ENCODE measurements around the gene TECPR2.
"Not testable (repeated sequence)": the region's sequence is repeated elsewhere in the genome, so short reads cannot be mapped to it uniquely, and the experiment has no call there.

TECPR2 gene

DNA sequence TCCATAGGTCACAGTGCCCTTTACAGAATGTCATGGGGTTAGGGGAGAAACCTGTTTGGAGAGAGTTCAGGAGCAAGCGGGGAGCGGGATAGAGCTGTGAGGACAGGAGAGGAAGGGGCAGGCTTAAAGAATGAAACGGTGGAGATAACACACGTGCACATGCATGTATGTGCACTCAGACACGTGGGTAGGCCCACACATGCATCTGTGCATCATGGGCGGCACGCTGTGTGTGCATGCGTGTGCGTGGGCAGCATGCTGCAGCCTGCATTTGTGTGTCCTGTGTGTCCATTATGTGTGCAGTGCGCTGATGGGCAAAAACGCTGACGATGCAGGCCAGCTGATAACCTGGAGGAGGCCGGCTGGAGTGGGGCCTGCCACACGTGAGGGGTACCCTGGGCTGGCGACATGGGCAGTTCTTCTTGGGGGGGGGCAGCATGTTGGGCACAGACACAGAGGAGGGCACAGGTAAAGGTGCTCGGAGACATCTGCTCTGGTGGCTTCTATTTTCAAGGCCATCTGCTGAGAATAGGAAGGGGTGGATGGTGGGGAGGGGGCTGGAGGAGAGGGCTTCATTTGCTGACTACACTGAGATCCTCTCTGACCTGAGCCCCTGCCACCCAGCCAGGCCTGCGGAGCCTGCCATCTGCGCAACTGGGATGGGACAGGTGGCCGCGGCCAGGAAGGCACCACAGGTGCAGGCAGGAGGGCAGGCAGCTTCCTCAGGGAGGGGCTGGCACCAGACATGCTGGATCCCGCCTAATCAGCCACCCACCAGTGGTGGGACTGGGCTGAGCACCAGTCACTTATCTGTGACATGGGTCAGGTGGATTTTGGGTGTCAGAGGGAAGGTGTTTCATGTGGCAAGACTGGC lies 151.4 kb downstream of the TECPR2 start:
- DNase-seq: no peak

DNA sequence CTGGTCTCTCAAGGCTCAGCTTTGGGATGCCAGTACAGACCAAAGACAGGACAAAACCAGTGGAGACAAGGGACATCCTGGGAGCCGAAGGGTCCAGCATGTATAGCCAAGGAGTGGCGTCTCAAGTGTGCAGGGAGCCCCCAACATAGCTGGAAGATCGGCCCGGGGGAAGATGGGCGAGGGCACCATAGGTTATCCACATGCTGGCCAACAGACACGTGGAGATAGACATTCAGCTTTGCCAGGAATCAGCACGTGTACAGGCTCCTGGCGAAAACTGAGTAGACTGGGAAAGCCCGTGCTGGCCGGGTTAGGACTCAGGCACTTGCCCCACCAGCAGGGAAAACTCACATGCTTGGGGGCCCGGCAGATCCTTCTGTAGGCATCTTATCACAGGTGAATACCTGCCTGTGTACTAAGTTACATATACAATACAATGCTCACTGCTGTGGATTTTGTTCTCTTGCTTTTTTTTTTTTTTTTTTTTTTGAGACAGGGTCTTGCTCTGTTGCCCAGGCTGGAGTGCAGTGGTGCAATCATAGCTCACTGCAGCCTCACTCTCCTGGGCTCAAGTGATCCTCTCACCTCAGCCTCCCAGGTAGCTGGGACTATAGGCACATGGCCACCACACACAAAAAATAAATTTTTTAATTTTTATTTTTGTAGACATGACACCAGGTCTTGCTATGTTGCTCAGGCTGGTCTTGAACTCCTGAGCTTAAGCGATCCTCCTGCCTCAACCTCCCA lies 152.4 kb downstream of the TECPR2 start:
- peak; percentile 15 for DNase-seq

DNA sequence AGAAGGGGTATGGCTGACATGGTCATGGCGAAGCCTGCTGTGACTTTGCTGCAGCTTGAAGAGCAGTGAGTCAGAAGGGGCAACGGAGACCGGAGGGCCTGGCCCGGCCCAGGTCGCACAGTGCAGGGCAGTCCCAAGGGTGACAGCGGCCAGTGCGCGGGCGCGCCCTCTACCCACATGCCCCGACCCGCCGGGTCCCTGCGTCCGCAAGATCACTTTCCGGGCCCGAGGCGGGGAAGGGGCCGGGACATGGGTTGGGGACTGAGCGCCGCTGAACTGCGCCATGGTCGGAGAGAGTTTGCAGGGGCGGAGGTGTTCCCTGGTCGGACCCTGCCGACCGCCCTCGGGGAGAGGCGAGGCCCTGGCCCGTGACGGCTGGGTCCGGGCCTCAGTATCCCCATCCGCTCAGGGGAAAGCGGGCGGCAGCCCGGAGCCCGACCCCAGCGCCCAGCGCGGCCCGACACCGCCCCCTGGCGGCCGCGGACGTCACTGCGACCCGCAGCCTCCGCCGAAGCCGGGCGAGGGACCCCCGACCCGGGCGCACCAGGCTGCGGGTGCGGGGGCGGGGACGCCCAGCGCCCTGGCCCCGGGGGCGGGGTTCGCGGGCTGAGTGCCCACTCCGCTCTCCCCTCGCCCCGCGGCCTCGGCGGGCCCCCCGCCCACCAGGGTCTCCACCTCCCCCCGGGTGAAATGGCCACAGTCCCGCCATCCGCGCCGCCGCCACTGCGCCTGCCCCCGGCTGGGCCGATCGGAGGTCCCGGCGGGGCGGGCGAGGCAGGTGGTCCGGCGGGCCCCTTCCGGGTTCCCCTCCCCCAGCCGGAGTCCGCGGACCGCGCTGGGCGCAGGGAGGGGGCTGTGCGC lies 154.0 kb downstream of the TECPR2 start:
- peak; percentile 75 for DNase-seq

DNA sequence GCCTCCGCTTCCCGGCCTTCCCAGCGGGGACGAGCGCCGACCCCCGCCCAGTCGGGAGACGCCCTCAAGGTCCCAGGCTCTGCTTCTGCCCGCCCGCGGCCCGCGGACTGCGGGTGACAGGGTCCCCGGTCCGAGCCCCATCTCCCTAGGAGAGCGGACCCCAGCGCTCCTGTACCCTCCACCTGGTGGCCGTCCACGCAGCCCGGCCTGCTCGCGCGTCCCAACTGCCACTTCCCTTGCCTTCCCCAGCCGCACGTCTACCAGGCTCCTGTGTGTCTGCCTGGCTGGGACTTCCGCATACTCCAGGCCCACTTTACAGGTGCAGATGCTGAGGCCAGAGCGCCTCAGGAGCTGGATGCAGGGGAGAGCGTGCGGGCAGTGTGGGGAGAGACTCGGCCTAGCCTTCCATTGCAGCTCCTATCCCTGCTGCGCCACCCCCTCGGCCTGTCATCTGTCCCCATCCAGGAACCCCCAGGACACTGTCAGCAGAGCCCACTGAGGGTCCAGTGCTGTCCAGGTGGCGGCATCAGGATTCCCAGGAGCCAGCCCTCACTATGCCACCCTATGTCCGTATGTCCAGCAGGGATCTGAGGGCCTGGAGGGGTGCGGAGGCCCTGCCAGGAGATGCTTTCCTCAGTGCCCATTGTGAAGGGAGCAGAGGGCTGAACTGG lies 154.8 kb downstream of the TECPR2 start:
- peak; percentile 34 for DNase-seq

DNA sequence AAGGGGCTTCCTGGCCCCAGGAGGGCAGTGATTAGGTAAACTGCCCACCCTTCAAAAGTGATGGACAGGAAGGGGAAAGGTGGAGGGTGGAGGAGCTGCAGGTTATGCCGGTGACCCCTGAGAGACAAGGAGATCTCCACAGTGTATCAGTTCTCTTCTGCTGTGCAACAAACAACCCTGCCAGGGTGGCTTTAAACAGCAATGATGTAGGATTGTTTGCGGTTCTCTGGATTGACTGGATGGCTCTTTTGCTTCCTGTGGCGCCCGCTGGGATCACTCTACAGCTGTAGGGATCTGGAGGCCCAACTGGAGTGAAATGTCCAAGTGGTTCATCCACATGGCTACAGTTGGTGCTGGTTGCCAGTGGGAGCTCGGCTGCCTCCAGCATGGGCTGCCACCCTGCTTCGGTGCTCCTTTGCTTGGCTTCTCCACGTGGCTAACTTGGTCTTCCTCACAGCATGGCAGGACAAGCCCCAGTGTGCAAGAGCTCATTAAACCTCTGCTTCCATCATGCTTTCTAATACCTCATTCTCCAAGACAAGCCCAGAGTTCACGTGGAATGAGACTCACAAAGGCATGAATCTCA lies 155.4 kb downstream of the TECPR2 start:
- DNase-seq: peak; percentile 13

DNA sequence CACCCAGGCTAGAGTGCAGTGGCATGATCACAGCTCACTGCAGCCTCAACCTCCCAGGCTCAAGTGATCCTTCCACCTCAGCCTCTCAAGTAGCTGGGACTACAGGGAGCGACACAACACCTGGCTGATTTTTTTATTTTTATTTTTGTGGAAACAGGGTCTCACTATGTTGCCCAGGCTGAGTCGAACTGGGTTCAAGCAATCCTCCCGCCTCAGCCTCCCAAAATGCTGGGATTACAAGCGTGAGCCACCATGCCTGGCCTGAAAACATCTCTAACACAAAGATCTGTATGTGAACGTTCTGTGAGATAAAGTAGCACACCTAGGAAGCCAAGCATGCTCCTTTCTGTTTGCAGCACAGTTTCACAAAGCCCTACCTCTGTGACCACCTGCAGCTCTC lies 157.0 kb downstream of the TECPR2 start:
- not testable (repeated sequence) for DNase-seq

DNA sequence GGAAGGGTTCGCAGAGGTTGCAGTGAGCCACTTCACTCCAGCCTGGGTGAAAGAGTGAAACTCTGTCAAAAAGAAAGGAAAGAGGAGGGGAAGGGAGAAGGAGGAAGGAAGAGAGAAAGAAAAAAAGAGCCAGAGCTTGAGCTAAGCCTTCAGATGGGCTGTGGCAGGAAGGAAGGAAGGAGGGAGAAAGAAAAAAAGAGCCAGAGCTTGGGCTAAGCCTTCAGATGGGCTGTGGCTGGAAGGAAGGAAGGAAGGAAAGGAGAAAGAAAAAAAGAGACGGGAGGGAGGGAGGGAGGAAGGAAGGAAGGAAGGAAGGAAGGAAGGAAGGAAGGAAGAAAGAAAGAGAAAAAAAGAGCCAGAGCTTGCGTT lies 160.4 kb downstream of the TECPR2 start:
- DNase-seq: no peak

DNA sequence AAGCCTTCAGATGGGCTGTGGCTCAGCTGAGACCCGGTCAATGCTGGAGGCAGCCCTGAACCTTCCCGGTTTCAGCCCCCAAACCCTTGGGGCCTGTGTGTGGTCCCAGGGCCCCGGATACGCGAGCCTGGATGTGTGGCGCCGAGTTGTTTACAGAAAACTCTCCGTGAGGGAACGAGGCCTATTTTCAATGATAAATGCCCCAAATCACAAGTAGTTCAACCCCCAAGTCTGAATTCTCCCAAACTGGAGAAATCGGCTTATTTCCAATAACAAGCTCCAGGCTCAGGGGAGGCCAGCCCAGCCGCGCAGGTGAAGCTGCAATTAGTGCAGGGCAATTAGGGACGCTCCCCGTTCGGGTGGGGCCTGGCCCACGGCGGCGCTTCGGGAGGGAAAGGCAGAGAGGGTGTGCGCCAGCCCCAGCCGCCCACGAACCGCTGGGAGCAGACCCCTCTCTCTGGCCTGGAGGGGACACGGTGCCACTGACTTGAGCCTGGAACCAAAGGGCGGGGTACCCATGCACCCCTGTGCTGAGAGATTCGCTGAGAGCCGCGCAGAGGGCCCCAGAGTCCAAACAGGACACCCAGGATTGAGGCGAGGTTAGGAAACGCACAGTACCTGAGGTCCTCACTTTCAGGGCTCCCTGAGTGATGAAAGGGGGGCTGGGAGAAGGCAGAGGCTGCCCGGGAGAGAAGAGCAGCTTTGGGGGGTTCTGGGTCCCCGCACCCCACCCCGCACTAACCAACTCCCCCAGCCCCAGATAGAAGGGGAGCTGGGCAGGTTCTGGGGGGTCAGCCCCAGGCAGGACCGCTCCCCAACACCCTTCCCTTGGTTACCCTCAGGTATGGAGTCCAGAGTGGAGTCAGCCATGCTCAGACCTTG lies 161.1 kb downstream of the TECPR2 start:
- DNase-seq: peak; percentile 37

DNA sequence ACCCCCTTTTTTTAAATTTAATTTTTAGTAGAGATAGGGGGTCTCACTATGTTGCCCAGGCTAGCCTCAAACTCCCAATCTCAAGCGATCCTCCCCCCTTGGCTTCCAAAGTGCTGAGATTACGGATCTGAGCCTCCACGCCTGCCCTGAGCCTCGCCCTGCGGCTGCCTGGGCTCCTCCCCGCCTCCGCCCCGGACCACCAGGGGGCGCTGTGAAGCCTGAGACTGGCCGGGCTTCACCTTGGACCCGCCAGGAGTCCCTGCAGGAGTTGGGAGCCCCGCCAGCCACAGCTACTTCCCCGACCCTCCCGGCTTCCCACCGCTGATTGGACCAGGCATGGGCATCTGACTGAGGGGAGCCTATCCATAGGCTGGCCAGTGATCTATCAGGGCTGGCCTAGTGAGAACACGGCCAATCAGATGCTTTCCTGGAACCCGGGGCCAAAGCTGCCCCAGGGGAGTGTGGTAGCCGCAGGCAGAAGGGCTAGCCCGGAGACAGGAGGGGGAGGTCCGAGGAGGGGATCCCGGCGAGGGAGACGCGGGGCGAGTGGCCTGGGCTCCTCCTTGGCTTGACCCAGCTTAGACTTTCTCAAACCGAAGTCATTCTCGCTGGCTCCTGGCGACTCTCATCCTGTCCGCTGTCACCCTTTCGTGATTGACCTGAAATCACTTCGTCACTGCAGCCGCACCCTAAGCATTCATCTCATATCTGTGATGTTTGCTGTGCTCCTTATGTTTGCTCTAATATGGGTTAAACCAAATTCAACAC lies 161.9 kb downstream of the TECPR2 start:
- DNase-seq: peak; percentile 99

DNA sequence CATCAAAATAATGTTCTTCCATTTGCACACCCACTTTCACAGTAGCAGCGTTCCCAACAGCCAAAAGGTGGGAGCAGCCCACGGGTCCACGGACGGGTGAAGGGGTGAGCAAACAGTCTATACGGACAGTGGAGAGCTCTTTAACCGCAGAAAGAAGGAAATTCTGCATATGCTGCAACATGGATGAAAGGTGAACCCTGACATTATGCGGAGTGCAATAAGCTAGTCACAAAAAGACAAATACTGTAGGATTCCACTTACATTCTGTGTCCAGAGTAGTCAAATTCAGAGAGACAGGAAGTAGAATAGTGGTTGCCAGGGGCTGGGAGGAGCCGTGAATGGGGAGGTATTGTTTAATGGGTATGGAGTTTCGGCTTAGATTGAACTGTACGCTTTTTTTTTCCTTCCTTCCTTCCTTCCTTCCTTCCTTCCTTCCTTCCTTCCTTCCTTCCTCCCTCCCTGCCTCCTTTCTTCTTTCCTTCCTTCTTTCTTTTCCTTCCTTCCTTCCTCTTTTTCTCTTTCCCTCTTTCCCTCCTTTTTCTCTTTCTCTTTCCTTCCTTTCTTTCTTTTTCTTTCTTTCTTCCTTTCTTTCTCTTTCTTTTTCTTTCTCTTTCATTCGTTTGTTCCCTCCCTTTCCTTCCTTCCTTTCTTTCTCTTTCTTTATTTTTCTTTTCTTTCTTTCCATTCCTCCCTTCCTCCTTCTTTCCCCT lies 162.6 kb downstream of the TECPR2 start:
- peak; percentile 79 for DNase-seq

DNA sequence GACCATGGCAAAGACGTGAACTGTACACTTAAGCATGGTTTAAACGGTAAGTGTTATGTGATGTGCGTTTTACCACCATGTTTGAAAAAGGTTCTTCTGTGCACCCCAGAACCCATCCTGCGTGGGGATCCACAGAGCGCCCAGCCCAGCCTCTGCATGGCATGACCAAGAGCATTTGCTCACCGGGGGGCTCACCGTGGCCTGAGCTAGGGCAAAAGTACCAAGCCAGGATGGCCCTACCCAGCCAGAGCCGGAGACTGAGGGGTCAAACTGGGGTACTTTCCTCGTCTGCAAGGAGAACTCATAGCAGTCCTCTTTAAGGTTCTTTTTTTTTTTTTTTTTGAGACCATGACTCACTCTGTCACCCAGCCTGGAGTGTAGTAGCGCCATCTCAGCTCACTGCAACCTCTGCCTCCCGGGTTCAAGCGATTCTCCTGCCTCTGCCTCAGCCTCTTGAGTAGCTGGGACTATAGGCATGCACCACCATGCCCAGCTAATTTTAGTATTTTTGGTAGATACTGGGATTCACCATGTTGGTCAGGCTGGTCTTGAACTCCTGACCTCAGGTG lies 163.3 kb downstream of the TECPR2 start:
- no peak for DNase-seq

DNA sequence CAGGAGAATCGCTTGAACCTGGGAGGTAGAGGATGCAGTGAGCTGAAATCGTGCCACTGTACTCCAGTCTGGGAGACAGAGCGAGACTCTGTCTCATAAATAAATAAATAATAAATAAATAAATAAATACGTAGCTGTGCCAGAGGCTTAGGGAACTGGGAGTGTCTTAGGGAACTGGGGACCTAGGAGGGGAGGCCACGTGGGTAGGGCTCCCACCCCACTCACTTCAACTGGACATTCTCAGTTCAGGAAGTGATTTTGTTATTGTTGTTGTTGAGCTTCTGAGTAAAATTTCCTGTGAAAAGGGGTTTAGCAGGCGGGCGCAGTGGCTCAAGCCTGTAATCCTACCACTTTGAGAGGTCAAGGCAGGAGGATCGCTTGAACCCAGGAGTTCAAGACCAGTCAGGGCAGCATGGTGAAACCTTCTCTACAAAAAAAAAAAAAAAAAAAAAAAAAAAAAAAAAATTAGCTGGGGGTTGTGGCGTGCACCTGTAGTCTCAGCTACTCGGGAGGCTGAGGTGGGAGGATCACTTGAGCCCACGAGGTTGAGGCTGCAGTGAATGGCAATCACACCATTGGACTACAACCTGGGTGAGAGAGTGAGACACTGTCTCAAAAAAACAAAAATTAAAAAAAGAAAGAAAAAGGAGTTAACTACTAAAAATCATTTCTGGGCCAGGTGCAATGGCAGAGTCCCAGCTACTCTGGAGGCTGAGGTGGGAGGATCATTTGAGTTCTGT lies 165.9 kb downstream of the TECPR2 start:
- DNase-seq: no peak

DNA sequence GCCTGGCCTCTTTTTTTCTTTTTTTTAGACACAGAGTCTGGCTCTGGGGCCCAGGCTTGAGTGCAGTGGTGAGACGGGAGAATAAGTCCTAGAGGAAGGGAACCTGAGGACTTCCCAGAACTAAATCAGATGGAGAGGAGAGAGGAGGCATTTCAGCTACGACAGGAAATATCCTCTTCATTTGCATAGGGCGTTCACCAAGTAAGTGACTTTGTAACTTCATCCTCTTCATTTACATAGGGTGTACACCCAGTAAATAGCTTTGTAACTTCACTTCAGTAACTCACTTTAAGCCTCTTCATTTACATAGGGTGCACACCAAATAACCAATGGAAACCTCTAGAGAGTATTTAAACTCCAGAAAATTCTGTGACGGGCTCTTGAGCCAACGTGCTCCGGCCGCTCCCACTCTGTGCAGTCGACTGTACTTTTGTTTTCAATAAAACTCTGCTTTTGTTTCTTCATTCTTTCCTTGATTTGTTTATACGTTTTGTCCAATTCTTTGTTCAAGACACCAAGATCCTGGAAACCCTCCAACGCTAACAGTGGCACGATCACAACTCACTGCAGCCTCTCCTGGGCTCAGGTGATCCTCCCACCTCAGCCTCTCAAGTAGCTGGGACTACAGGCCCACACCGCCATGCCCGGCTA lies 168.2 kb downstream of the TECPR2 start:
- no peak for DNase-seq

DNA sequence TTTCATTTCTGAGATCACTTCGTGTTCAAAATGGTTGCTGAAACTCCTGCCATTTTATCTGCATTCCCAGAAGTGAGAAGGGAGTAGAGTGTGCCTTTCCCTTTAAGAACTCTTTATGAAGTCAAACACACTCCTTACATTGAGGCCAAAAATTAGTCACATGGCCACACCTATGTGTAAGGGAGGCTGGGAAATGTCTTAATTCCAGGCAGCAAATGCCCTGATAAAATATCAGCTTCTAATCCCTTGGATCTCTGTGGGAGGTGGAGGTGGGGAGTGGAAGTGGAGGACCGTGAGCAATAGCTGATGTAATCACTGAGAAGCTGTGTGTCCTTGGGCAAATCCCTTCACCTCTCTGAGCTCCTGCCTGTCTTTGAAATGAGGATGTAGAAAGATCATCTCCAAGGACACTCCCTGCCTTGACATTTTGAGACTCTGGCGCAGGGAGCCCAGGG lies 169.5 kb downstream of the TECPR2 start:
- no peak for DNase-seq

DNA sequence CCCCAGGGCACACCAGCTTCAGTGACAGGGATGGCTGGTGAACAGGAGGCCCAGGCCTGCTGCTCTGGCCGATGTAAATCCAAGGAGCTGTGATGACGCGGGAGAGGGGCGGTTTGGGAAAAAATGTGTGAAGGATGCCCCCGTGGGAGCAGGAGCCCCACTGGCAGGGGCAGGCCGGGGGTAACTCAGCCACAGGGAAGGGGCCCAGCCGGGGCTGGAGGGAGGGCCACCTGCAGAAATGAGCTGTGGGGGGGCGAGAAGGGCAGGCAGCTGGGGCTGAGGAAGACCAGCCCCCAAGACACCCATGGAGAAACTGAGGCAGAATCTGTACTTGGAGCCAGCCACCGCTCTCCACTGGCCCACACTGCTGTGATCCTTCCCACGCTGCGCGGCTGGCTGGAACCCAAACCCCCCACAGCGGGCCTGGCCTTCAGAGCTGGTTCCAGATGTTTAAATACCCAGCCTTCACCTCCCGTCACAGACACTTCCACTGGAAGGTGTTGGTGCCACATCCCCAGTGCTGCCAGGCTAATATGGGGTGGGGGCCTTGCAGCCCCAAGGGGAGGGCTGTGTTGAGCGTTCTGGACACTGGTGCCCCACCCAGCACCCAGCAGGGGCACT lies 175.3 kb downstream of the TECPR2 start:
- no peak for DNase-seq

DNA sequence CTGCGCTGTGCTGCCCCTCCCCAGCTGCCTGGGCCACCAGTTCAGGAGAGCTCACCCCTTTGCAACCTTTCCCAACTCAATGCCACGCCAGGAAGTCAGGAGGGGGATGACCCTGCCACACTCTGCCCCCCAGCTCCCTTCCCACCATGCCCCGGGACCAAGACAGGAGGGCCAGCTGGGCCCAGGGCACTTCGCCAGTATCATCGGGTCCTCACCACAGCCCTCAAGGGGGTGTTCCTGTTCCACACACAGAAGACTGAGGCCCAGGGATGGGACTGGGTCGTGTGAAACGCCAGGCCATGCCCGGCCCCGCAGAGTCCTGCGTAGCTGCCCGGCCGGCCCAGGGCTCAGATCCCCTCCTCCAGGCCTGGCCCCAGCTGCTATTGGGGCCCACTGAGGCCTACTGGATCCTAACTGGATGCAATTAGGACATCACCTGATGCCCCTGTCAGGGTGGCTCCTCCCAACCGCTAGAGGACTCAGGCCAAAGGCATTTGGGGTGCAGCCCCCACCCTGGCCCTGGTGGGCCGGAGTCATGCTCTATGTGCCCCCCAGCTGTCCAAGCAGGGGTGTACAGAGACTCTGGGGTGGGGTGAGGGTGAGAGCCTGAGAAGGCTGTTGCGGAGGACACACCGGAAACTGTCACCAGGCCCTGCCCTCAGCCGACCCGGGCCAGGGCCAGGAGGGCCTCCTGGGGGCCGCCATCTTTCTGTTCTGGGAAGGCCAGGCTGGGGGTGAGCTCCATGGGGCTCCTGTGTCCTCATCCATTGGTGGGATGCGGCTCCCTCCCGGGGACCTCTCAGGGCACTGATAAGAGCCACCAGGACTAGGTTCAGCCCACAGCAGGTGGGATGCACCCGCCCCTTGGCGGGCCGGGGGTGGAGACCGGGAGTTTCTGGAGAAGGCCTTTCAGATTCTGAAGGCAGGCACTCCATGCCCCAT lies 176.1 kb downstream of the TECPR2 start:
- DNase-seq: no peak

All from femur (tissue), 1 donor.